ENCODE measurements around the gene ATXN1.

The ATXN1 gene

DNA sequence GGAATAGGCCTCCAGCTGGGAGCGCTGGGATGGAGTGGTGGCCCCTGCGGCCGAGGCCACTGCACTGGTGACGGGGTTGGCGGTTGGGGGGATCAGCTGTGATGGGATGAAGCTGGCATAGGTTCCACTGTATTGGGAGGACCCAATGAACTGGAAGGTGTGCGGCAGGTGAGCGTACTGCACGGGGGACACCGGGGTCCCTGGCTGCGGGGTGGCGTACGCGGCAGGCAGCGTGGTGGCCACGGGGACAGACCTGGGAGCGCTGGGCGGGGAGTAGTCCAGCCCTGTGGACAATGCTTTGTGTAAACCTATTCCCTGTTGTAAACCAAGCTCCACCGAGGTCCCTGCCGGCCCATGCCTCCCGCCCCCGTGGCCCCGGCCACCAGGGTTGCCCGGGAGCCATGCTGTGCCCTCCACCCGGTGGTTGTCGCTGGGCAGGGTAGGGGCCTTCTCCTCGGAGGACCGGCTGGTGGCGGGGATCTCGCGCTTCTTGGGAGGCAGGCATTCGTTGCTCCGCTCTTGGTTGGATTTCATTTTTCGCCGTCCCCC lies 433.4 kb downstream of the ATXN1 start:
- Histone ChIP-seq H3K14ac (ENCODE audit: low read length) (peak overlapping the region; percentile 26), H2BK5ac (ENCODE audit: low read length) (no peak overlapping the region), H3K79me1 (ENCODE audit: low read depth, low read length) (no peaks in the 10 kb centered on the region), H3K18ac (ENCODE audit: low read length) (peak overlapping the region; percentile 69), H3K36me3 (replicated peaks in 1 of 2; ENCODE audit: control insufficient read depth in 2 of 2, insufficient read depth in 2 of 2, low read length in 2 of 2) (no peaks in the 10 kb centered on the region), H4K91ac (ENCODE audit: low read depth, low read length, poor library complexity) (no peak overlapping the region), H3K4ac (ENCODE audit: low read length) (no peak overlapping the region), H2BK120ac (ENCODE audit: low read depth, low read length) (no peak overlapping the region), H3K27me3 (ENCODE audit: control insufficient read depth in 3 of 3, insufficient read depth in 3 of 3, low read depth in 1 of 3, low read length in 3 of 3) (peaks cover 0 to 2% (median 0%) of the 10 kb centered on the region in 3 experiments), H3K9ac (ENCODE audit: low read depth, low read length, poor library complexity) (no peak overlapping the region), H2AK5ac (ENCODE audit: low read depth, low read length) (no peak overlapping the region), H2BK15ac (ENCODE audit: low read length) (no peak overlapping the region), H3K9me3 (replicated peaks in 1 of 2; ENCODE audit: control insufficient read depth in 2 of 2, insufficient read depth in 1 of 2, low read depth in 1 of 2, low read length in 2 of 2) (no peaks in the 10 kb centered on the region), H3K23ac (ENCODE audit: low read depth, low read length, poor library complexity) (peak overlapping the region; percentile 21), H3K4me1 (ENCODE audit: control insufficient read depth in 2 of 2, insufficient read depth in 1 of 2, low read depth in 1 of 2, low read length in 2 of 2) (peaks cover 4 to 9% of the 10 kb centered on the region in 2 donors), H3K27ac (replicated peaks; ENCODE audit: low read length) (no peak overlapping the region), H4K8ac (ENCODE audit: low read depth, low read length) (no peak overlapping the region), H3K4me2 (ENCODE audit: insufficient read depth, low read length, poor library complexity, severe bottlenecking) (no peak overlapping the region), H3K4me3 (ENCODE audit: low read length in 2 of 2) (peak overlapping the region in 1 of 2 donors; percentile 6), H2AFZ (ENCODE audit: low read length) (no peak overlapping the region), H2BK12ac (ENCODE audit: low read length) (no peak overlapping the region)
- no CpG with 5 or more reads among the region's 34 CpGs for WGBS, 2 donors (ENCODE audit: extremely low coverage in 2 of 2, insufficient read length in 2 of 2, insufficient replicate concordance in 1 of 2)
- no peak for DNase-seq (ENCODE audit: low spot score)

GRCh38 chr6:16326971-16327776 lies 434.1 kb downstream of the ATXN1 start:
- H3K9ac ChIP-seq (ENCODE audit: low read depth, low read length, poor library complexity), result peak overlapping the region; percentile 21
- no peak overlapping the region for H2BK12ac ChIP-seq (ENCODE audit: low read length)
- H3K27me3 ChIP-seq (ENCODE audit: control insufficient read depth in 3 of 3, insufficient read depth in 3 of 3, low read depth in 1 of 3, low read length in 3 of 3), result peaks cover 0 to 2% (median 0%) of the 10 kb centered on the region in 3 experiments
- no peak overlapping the region for H4K8ac ChIP-seq (ENCODE audit: low read depth, low read length)
- H3K14ac ChIP-seq (ENCODE audit: low read length), result peak overlapping the region; percentile 26
- H2AK5ac ChIP-seq (ENCODE audit: low read depth, low read length), result peak overlapping the region; percentile 0
- peaks cover 5 to 13% of the 10 kb centered on the region in 2 donors for H3K4me1 ChIP-seq (ENCODE audit: control insufficient read depth in 2 of 2, insufficient read depth in 1 of 2, low read depth in 1 of 2, low read length in 2 of 2)
- H3K27ac ChIP-seq (replicated peaks; ENCODE audit: low read length), result no peak overlapping the region
- no peaks in the 10 kb centered on the region for H3K36me3 ChIP-seq (replicated peaks in 1 of 2; ENCODE audit: control insufficient read depth in 2 of 2, insufficient read depth in 2 of 2, low read length in 2 of 2)
- no peaks in the 10 kb centered on the region for H3K9me3 ChIP-seq (replicated peaks in 1 of 2; ENCODE audit: control insufficient read depth in 2 of 2, insufficient read depth in 1 of 2, low read depth in 1 of 2, low read length in 2 of 2)
- no peak overlapping the region for H2BK5ac ChIP-seq (ENCODE audit: low read length)
- peak overlapping the region; percentile 21 for H3K23ac ChIP-seq (ENCODE audit: low read depth, low read length, poor library complexity)
- no peaks in the 10 kb centered on the region for H3K79me1 ChIP-seq (ENCODE audit: low read depth, low read length)
- WGBS, 2 donors (ENCODE audit: extremely low coverage in 2 of 2, insufficient read length in 2 of 2, insufficient replicate concordance in 1 of 2), result no CpG with 5 or more reads among the region's 43 CpGs
- H3K18ac ChIP-seq (ENCODE audit: low read length), result peak overlapping the region; percentile 69
- H3K4me2 ChIP-seq (ENCODE audit: insufficient read depth, low read length, poor library complexity, severe bottlenecking), result no peak overlapping the region
- no peak overlapping the region for H4K91ac ChIP-seq (ENCODE audit: low read depth, low read length, poor library complexity)
- H2BK120ac ChIP-seq (ENCODE audit: low read depth, low read length), result no peak overlapping the region
- DNase-seq (ENCODE audit: low spot score), result no peak
- no peak overlapping the region for H3K4ac ChIP-seq (ENCODE audit: low read length)
- no peak overlapping the region for H2BK15ac ChIP-seq (ENCODE audit: low read length)
- no peak overlapping the region for H3K4me3 ChIP-seq (ENCODE audit: low read length in 2 of 2)
- no peak overlapping the region for H2AFZ ChIP-seq (ENCODE audit: low read length)

DNA sequence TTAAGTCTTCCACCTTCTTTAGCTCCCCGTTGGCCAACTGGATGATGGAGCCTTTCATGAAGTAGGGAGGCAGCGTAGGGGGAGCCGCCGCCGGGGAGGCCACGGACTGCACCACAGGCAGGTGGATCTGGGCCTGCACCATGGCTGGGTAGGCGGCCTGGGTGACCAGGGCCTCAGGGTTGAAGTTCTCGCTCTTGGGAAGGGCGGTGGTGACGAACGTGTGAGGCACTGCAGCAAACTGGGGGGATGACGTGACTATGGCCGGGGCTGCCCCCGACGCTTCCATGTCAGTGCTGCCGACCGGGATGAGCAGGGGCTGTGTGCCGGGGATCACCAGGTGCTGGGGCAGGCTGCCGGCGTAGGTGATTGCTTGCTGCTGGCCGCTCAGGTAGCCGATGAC lies 434.7 kb downstream of the ATXN1 start:
- no peak overlapping the region for H3K9ac ChIP-seq (ENCODE audit: low read depth, low read length, poor library complexity)
- H2BK15ac ChIP-seq (ENCODE audit: low read length), result no peak overlapping the region
- no CpG with 5 or more reads among the region's 22 CpGs for WGBS, 2 donors (ENCODE audit: extremely low coverage in 2 of 2, insufficient read length in 2 of 2, insufficient replicate concordance in 1 of 2)

GRCh38 chr6:16324606-16325225 lies 436.5 kb downstream of the ATXN1 start:
- no peak overlapping the region for H2BK5ac ChIP-seq (ENCODE audit: low read length)
- no peak overlapping the region for H3K14ac ChIP-seq (ENCODE audit: low read length)
- no peak overlapping the region for H2BK15ac ChIP-seq (ENCODE audit: low read length)
- H3K36me3 ChIP-seq (replicated peaks in 1 of 2; ENCODE audit: control insufficient read depth in 2 of 2, insufficient read depth in 2 of 2, low read length in 2 of 2), result no peaks in the 10 kb centered on the region
- H4K8ac ChIP-seq (ENCODE audit: low read depth, low read length), result no peak overlapping the region
- H3K27ac ChIP-seq (replicated peaks; ENCODE audit: low read length), result no peak overlapping the region
- no peak overlapping the region for H3K4me3 ChIP-seq (ENCODE audit: low read length in 2 of 2)
- WGBS, 2 donors (ENCODE audit: extremely low coverage in 2 of 2, insufficient read length in 2 of 2, insufficient replicate concordance in 1 of 2), result no CpG with 5 or more reads among the region's 7 CpGs
- peaks cover 12 to 21% of the 10 kb centered on the region in 2 donors for H3K4me1 ChIP-seq (ENCODE audit: control insufficient read depth in 2 of 2, insufficient read depth in 1 of 2, low read depth in 1 of 2, low read length in 2 of 2)
- H2AK5ac ChIP-seq (ENCODE audit: low read depth, low read length), result no peak overlapping the region
- H2BK120ac ChIP-seq (ENCODE audit: low read depth, low read length), result no peak overlapping the region
- no peak overlapping the region for H3K9ac ChIP-seq (ENCODE audit: low read depth, low read length, poor library complexity)
- H3K18ac ChIP-seq (ENCODE audit: low read length), result no peak overlapping the region
- no peak overlapping the region for H4K91ac ChIP-seq (ENCODE audit: low read depth, low read length, poor library complexity)
- H3K27me3 ChIP-seq (ENCODE audit: control insufficient read depth in 3 of 3, insufficient read depth in 3 of 3, low read depth in 1 of 3, low read length in 3 of 3), result peaks cover 0 to under 1% (median 0%) of the 10 kb centered on the region in 3 experiments
- H3K9me3 ChIP-seq (replicated peaks in 1 of 2; ENCODE audit: control insufficient read depth in 2 of 2, insufficient read depth in 1 of 2, low read depth in 1 of 2, low read length in 2 of 2), result no peaks in the 10 kb centered on the region
- no peak overlapping the region for H2AFZ ChIP-seq (ENCODE audit: low read length)
- DNase-seq (ENCODE audit: low spot score), result no peak
- no peak overlapping the region for H3K23ac ChIP-seq (ENCODE audit: low read depth, low read length, poor library complexity)
- H3K79me1 ChIP-seq (ENCODE audit: low read depth, low read length), result no peaks in the 10 kb centered on the region
- H3K4me2 ChIP-seq (ENCODE audit: insufficient read depth, low read length, poor library complexity, severe bottlenecking), result no peak overlapping the region
- no peak overlapping the region for H2BK12ac ChIP-seq (ENCODE audit: low read length)
- no peak overlapping the region for H3K4ac ChIP-seq (ENCODE audit: low read length)

More for the DNA sequence above, 434.7 kb downstream of the ATXN1 start:
- Histone ChIP-seq H4K91ac (ENCODE audit: low read depth, low read length, poor library complexity) (no peak overlapping the region), H3K4me2 (ENCODE audit: insufficient read depth, low read length, poor library complexity, severe bottlenecking) (no peak overlapping the region), H3K4me3 (ENCODE audit: low read length in 2 of 2) (peak overlapping the region in 1 of 2 donors; percentile 25), H2BK120ac (ENCODE audit: low read depth, low read length) (no peak overlapping the region), H3K4ac (ENCODE audit: low read length) (no peak overlapping the region), H3K27me3 (ENCODE audit: control insufficient read depth in 3 of 3, insufficient read depth in 3 of 3, low read depth in 1 of 3, low read length in 3 of 3) (peaks cover 0 to 2% (median 0%) of the 10 kb centered on the region in 3 experiments), H2AFZ (ENCODE audit: low read length) (no peak overlapping the region), H3K36me3 (replicated peaks in 1 of 2; ENCODE audit: control insufficient read depth in 2 of 2, insufficient read depth in 2 of 2, low read length in 2 of 2) (no peaks in the 10 kb centered on the region), H3K4me1 (ENCODE audit: control insufficient read depth in 2 of 2, insufficient read depth in 1 of 2, low read depth in 1 of 2, low read length in 2 of 2) (peaks cover 3 to 10% of the 10 kb centered on the region in 2 donors), H3K18ac (ENCODE audit: low read length) (peak overlapping the region; percentile 33), H2BK5ac (ENCODE audit: low read length) (no peak overlapping the region), H3K9me3 (replicated peaks in 1 of 2; ENCODE audit: control insufficient read depth in 2 of 2, insufficient read depth in 1 of 2, low read depth in 1 of 2, low read length in 2 of 2) (no peaks in the 10 kb centered on the region), H2AK5ac (ENCODE audit: low read depth, low read length) (peak overlapping the region; percentile 0), H4K8ac (ENCODE audit: low read depth, low read length) (no peak overlapping the region), H3K23ac (ENCODE audit: low read depth, low read length, poor library complexity) (peak overlapping the region; percentile 20), H3K14ac (ENCODE audit: low read length) (no peak overlapping the region), H2BK12ac (ENCODE audit: low read length) (no peak overlapping the region), H3K79me1 (ENCODE audit: low read depth, low read length) (no peaks in the 10 kb centered on the region), H3K27ac (replicated peaks; ENCODE audit: low read length) (no peak overlapping the region)
- no peak for DNase-seq (ENCODE audit: low spot score)
